ENCODE data around the gene DEK.

- TF ChIP-seq FOXP2 (optimal IDR thresholded peaks at IDR 0.05; ENCODE audit: borderline replicate concordance, extremely low read depth, extremely low read length, insufficient read depth) = no peak
- TF ChIP-seq REST (IDR thresholded peaks at IDR 0.05; ENCODE audit: insufficient read depth in 1 of 2, low read depth in 2 of 2, low read length in 2 of 2) = no peak
- TF ChIP-seq TAF1 (IDR thresholded peaks at IDR 0.05; ENCODE audit: borderline replicate concordance, insufficient read depth, low read length) = no peak
- no peak for TF ChIP-seq SIN3A (IDR thresholded peaks at IDR 0.05; ENCODE audit: borderline replicate concordance, insufficient read depth, low read length)
Observed at GRCh38 chr6:18309046-18309445, 44.7 kb upstream of the DEK start.
